Liver (tissue), 9 donors: Measurements from ENCODE around the gene KLHL28. TPM values are rescaled to one million over a fixed set of nuclear protein-coding genes. Genes with fewer than 3 reads are reported as not detected.

ENCODE experiments used
- DNase-seq: peaks from one replicate; pipeline ENCODE4 v3.0.0-alpha.2; 2017; ENCODE audit warnings: low spot score
- H3K27ac ChIP-seq, 2 donors: one replicate each; pipeline ENCODE4 v1.7.0; 2013; ENCODE audit warnings: inconsistent platforms in 2 of 2, low read length in 2 of 2, control low read depth in 1 of 2, low read depth in 1 of 2, mild to moderate bottlenecking in 1 of 2
- H3K27me3 ChIP-seq, 4 donors: one replicate each; pipeline versions ENCODE4 v1.6.1 to v1.7.0; 2013; ENCODE audit warnings: low read length in 3 of 4, inconsistent platforms in 1 of 4, mild to moderate bottlenecking in 1 of 4, moderate library complexity in 1 of 4; ENCODE audit not compliant: control insufficient read depth in 4 of 4, insufficient read depth in 4 of 4
- H3K36me3 ChIP-seq, 4 donors: one replicate each; pipeline versions ENCODE4 v1.6.1 to v1.7.0; 2013; ENCODE audit warnings: low read length in 3 of 4, mild to moderate bottlenecking in 3 of 4, low read depth in 1 of 4, moderate library complexity in 1 of 4; ENCODE audit not compliant: control insufficient read depth in 4 of 4, insufficient read depth in 3 of 4
- H3K4me1 ChIP-seq, 4 donors: one replicate each; pipeline versions ENCODE4 v1.6.1 to v1.7.0; 2013; ENCODE audit warnings: low read length in 3 of 4, mild to moderate bottlenecking in 3 of 4, moderate library complexity in 1 of 4; ENCODE audit not compliant: control insufficient read depth in 4 of 4, insufficient read depth in 4 of 4
- H3K4me3 ChIP-seq, 3 donors: one replicate each; pipeline versions ENCODE4 v1.6.1 to v1.7.0; 2013; ENCODE audit warnings: low read length in 3 of 3, control low read depth in 1 of 3, low read depth in 1 of 3, mild to moderate bottlenecking in 1 of 3
- H3K9ac ChIP-seq, 2 donors: one replicate each; pipeline ENCODE4 v1.7.0; 2013; ENCODE audit warnings: low read length in 2 of 2, mild to moderate bottlenecking in 2 of 2, moderate library complexity in 2 of 2, control low read depth in 1 of 2, low read depth in 1 of 2
- H3K9me3 ChIP-seq, 4 donors: one replicate each; pipeline versions ENCODE4 v1.6.1 to v1.7.0; 2013; ENCODE audit warnings: low read length in 3 of 4; ENCODE audit not compliant: control insufficient read depth in 4 of 4
- EGR1 ChIP-seq, 2 donors: IDR thresholded peaks; 2 replicates each; pipeline ENCODE4 v1.6.1; 2016 to 2018; ENCODE audit warnings: antibody characterized with exemption in 2 of 2, low read depth in 2 of 2
- FOXA1 ChIP-seq: IDR thresholded peaks from 2 replicates; pipeline ENCODE4 v1.6.1; 2016; ENCODE audit warnings: antibody characterized with exemption
- FOXA2 ChIP-seq: IDR thresholded peaks from 2 replicates; pipeline ENCODE4 v1.6.1; 2016; ENCODE audit warnings: antibody characterized with exemption
- GABPA ChIP-seq, 2 donors: IDR thresholded peaks in 1 of 2; conservative IDR thresholded peaks in 1 of 2; 2 replicates each; pipeline ENCODE4 v1.6.1; 2016; ENCODE audit warnings: antibody characterized with exemption in 2 of 2, mild to moderate bottlenecking in 1 of 2, moderate library complexity in 1 of 2
- HNF4A ChIP-seq, 2 donors: conservative IDR thresholded peaks; 2 replicates each; pipeline ENCODE4 v1.6.1; 2016; ENCODE audit warnings: antibody characterized with exemption in 2 of 2, mild to moderate bottlenecking in 2 of 2
- HNF4G ChIP-seq: IDR thresholded peaks from 2 replicates; pipeline ENCODE4 v1.6.1; 2016; ENCODE audit warnings: antibody characterized with exemption
- JUND ChIP-seq, 2 donors: IDR thresholded peaks; 2 replicates each; pipeline ENCODE4 v1.6.1; 2016; ENCODE audit warnings: antibody characterized with exemption in 2 of 2
- NR2F2 ChIP-seq: IDR thresholded peaks from 2 replicates; pipeline ENCODE4 v1.6.1; 2016; ENCODE audit warnings: antibody characterized with exemption
- RAD21 ChIP-seq, 2 donors: IDR thresholded peaks; 2 replicates each; pipeline ENCODE4 v1.6.1; 2016; ENCODE audit warnings: antibody characterized with exemption in 2 of 2, mild to moderate bottlenecking in 2 of 2
- RXRA ChIP-seq, 2 donors: IDR thresholded peaks; 2 replicates each; pipeline ENCODE4 v1.6.1; 2017 to 2018; ENCODE audit warnings: antibody characterized with exemption in 2 of 2, mild to moderate bottlenecking in 1 of 2
- SP1 ChIP-seq: IDR thresholded peaks from 2 replicates; pipeline ENCODE4 v1.6.1; 2018; ENCODE audit warnings: antibody characterized with exemption, mild to moderate bottlenecking
- TAF1 ChIP-seq: conservative IDR thresholded peaks from 2 replicates; pipeline ENCODE4 v1.6.1; 2016; ENCODE audit warnings: antibody characterized with exemption, mild to moderate bottlenecking
- YY1 ChIP-seq: IDR thresholded peaks from 2 replicates; pipeline ENCODE4 v1.6.1; 2016; ENCODE audit warnings: antibody characterized with exemption, mild to moderate bottlenecking
- WGBS: extraction: QIAGEN DNeasy Blood & Tissue Kit; methylation state at CpG from one replicate; pipeline ENCODE4 v1.1.7; 2013; 5-methylcytosine and 5-hydroxymethylcytosine counted together
- polyA plus RNA-seq, 2 donors: library from polyadenylated mRNA; stranded (reverse) in 1 of 2; unstranded in 1 of 2; fragments of 200-250 nt in 1 of 2; fragments of >200 nt in 1 of 2; fragmentation: Nextera tagmentation in 1 of 2; extraction: Ambion mirVana in 1 of 2; gene quantifications; one replicate each; pipeline versions ENCODE4 v1.2.1 to v1.2.3, GENCODE V29; 2013 to 2015
- total RNA-seq, 2 donors: library from RNA; depleted of rRNA; stranded (reverse); fragments of >200 nt; gene quantifications; one replicate each; pipeline ENCODE4 v1.2.3, GENCODE V29; 2014
- TF ChIP-seq, protein P1 (sequence below): IDR thresholded peaks from 2 replicates; pipeline ENCODE4 v1.6.1; 2016; ENCODE audit warnings: antibody characterized with exemption
- TF ChIP-seq, protein P2 (sequence below): IDR thresholded peaks from 2 replicates; pipeline ENCODE4 v1.6.1; 2016; ENCODE audit warnings: antibody characterized with exemption, mild to moderate bottlenecking
- TF ChIP-seq, protein P3 (sequence below): fragments of 150-350 bp; IDR thresholded peaks from 2 replicates; pipeline ENCODE4 v1.5.1; 2017; ENCODE audit warnings: improper control_type of control experiment, low read depth, low read length; ENCODE audit not compliant: missing input control
- TF ChIP-seq, protein P4 (sequence below): IDR thresholded peaks from 2 replicates; pipeline ENCODE4 v1.6.1; 2016; ENCODE audit warnings: antibody characterized with exemption
- TF ChIP-seq, protein P5 (sequence below): IDR thresholded peaks from 2 replicates; pipeline ENCODE4 v1.6.1; 2016; ENCODE audit warnings: antibody characterized with exemption
- donor health status: healthy.
- donor health status: healthy.
- donor health status: healthy.
- donor health status: healthy.
- donor health status: healthy.

Gene KLHL28
- total and polyA plus RNA-seq, 4 donors = 2.3 to 7.9 (median 5.7) TPM

DNA sequence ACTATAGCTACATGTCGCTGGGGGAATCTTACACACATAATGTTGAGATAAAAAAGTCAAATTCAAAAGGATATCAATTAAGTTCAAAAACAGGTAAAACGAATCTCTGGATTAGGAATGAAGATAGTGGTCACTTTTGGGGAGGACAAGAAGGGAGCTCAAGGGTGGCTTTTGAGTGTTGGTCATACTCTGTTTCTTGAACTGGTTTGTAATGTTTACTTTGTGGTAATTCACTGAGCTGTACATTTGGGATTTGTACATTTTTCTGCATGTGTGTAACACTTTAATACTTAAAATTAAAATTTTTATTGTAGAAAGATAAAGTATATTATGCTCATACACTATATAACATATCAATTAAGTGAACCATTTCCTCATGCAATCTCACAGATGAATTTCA lies 26.6 kb downstream of the KLHL28 start:
- no peaks in the 10 kb centered on the region for H3K27me3 ChIP-seq
- H3K9ac ChIP-seq = no peak overlapping the region
- no peak for DNase-seq
- no peak overlapping the region for H3K27ac ChIP-seq
- no peaks in the 10 kb centered on the region for H3K4me1 ChIP-seq
- H3K36me3 ChIP-seq = peaks cover 0 to 8% (median 7%) of the 10 kb centered on the region in 4 donors
- TF ChIP-seq TAF1 = no peak
- TF ChIP-seq, protein P1, sequence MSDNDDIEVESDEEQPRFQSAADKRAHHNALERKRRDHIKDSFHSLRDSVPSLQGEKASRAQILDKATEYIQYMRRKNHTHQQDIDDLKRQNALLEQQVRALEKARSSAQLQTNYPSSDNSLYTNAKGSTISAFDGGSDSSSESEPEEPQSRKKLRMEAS = no peak
- no peak for TF ChIP-seq EGR1 (IDR thresholded peaks at IDR 0.05; ENCODE audit: low read depth in 2 of 2)
- TF ChIP-seq RAD21 (IDR thresholded peaks at IDR 0.05) = no peak
- no peak for TF ChIP-seq HNF4G
- TF ChIP-seq, protein P2, sequence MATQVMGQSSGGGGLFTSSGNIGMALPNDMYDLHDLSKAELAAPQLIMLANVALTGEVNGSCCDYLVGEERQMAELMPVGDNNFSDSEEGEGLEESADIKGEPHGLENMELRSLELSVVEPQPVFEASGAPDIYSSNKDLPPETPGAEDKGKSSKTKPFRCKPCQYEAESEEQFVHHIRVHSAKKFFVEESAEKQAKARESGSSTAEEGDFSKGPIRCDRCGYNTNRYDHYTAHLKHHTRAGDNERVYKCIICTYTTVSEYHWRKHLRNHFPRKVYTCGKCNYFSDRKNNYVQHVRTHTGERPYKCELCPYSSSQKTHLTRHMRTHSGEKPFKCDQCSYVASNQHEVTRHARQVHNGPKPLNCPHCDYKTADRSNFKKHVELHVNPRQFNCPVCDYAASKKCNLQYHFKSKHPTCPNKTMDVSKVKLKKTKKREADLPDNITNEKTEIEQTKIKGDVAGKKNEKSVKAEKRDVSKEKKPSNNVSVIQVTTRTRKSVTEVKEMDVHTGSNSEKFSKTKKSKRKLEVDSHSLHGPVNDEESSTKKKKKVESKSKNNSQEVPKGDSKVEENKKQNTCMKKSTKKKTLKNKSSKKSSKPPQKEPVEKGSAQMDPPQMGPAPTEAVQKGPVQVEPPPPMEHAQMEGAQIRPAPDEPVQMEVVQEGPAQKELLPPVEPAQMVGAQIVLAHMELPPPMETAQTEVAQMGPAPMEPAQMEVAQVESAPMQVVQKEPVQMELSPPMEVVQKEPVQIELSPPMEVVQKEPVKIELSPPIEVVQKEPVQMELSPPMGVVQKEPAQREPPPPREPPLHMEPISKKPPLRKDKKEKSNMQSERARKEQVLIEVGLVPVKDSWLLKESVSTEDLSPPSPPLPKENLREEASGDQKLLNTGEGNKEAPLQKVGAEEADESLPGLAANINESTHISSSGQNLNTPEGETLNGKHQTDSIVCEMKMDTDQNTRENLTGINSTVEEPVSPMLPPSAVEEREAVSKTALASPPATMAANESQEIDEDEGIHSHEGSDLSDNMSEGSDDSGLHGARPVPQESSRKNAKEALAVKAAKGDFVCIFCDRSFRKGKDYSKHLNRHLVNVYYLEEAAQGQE = no peak
- no peak for TF ChIP-seq FOXA1
- no peak for TF ChIP-seq HNF4A (conservative IDR thresholded peaks at IDR 0.05)
- TF ChIP-seq FOXA2 = no peak
- TF ChIP-seq, protein P3, sequence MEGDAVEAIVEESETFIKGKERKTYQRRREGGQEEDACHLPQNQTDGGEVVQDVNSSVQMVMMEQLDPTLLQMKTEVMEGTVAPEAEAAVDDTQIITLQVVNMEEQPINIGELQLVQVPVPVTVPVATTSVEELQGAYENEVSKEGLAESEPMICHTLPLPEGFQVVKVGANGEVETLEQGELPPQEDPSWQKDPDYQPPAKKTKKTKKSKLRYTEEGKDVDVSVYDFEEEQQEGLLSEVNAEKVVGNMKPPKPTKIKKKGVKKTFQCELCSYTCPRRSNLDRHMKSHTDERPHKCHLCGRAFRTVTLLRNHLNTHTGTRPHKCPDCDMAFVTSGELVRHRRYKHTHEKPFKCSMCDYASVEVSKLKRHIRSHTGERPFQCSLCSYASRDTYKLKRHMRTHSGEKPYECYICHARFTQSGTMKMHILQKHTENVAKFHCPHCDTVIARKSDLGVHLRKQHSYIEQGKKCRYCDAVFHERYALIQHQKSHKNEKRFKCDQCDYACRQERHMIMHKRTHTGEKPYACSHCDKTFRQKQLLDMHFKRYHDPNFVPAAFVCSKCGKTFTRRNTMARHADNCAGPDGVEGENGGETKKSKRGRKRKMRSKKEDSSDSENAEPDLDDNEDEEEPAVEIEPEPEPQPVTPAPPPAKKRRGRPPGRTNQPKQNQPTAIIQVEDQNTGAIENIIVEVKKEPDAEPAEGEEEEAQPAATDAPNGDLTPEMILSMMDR = no peak
- no peak for TF ChIP-seq GABPA (IDR thresholded peaks at IDR 0.05 in 1 of 2, conservative IDR thresholded peaks at IDR 0.05 in 1 of 2)
- TF ChIP-seq RXRA (IDR thresholded peaks at IDR 0.05) = no peak
- no peak for TF ChIP-seq SP1
- TF ChIP-seq, protein P4, sequence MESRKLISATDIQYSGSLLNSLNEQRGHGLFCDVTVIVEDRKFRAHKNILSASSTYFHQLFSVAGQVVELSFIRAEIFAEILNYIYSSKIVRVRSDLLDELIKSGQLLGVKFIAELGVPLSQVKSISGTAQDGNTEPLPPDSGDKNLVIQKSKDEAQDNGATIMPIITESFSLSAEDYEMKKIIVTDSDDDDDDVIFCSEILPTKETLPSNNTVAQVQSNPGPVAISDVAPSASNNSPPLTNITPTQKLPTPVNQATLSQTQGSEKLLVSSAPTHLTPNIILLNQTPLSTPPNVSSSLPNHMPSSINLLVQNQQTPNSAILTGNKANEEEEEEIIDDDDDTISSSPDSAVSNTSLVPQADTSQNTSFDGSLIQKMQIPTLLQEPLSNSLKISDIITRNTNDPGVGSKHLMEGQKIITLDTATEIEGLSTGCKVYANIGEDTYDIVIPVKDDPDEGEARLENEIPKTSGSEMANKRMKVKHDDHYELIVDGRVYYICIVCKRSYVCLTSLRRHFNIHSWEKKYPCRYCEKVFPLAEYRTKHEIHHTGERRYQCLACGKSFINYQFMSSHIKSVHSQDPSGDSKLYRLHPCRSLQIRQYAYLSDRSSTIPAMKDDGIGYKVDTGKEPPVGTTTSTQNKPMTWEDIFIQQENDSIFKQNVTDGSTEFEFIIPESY = no peak
- TF ChIP-seq JUND (IDR thresholded peaks at IDR 0.05) = no peak
- TF ChIP-seq NR2F2 = no peak
- TF ChIP-seq YY1 = no peak
- H3K4me3 ChIP-seq = no peak overlapping the region
- no peaks in the 10 kb centered on the region for H3K9me3 ChIP-seq
- WGBS = 97% methylated on average over 2 of the region's 2 CpGs

DNA sequence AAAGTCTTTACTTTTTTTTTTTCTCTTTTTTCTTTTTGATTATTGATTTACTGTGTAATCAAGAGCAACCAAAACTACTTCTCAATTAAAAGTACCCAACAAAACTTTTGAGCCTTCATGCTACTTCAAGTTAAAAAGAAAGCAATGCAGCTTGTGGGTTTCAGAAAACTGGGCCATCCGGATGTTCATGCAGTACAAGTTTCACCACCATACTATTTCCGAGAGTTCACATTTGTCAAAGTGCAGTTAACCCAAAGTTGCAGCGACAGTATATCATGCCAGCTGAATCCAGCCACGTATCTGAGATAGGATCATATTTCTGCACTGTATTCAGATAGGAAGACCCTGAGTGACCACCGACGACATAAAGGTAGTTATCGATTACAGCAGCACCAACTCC lies 33.0 kb downstream of the KLHL28 start:
- no peak overlapping the region for H3K4me3 ChIP-seq
- H3K9me3 ChIP-seq = no peaks in the 10 kb centered on the region
- H3K27ac ChIP-seq = no peak overlapping the region
- H3K4me1 ChIP-seq = no peaks in the 10 kb centered on the region
- H3K27me3 ChIP-seq = no peaks in the 10 kb centered on the region
- DNase-seq = no peak
- 91% methylated on average over 7 of the region's 7 CpGs for WGBS
- H3K36me3 ChIP-seq = peaks cover 0 to 4% (median 0%) of the 10 kb centered on the region in 4 donors
- H3K9ac ChIP-seq = no peak overlapping the region
- TF ChIP-seq SP1 (no peak), RXRA (IDR thresholded peaks at IDR 0.05) (no peak), HNF4G (no peak), FOXA2 (no peak), HNF4A (conservative IDR thresholded peaks at IDR 0.05) (no peak), JUND (IDR thresholded peaks at IDR 0.05) (no peak), RAD21 (IDR thresholded peaks at IDR 0.05) (no peak), NR2F2 (no peak), YY1 (no peak), TAF1 (no peak), FOXA1 (no peak)
- TF ChIP-seq, protein P1 = no peak
- TF ChIP-seq, protein P3 = no peak
- TF ChIP-seq, protein P5, sequence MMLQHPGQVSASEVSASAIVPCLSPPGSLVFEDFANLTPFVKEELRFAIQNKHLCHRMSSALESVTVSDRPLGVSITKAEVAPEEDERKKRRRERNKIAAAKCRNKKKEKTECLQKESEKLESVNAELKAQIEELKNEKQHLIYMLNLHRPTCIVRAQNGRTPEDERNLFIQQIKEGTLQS = no peak
- TF ChIP-seq, protein P2 = no peak
